ENCODE data around the gene CABLES2.

DNA sequence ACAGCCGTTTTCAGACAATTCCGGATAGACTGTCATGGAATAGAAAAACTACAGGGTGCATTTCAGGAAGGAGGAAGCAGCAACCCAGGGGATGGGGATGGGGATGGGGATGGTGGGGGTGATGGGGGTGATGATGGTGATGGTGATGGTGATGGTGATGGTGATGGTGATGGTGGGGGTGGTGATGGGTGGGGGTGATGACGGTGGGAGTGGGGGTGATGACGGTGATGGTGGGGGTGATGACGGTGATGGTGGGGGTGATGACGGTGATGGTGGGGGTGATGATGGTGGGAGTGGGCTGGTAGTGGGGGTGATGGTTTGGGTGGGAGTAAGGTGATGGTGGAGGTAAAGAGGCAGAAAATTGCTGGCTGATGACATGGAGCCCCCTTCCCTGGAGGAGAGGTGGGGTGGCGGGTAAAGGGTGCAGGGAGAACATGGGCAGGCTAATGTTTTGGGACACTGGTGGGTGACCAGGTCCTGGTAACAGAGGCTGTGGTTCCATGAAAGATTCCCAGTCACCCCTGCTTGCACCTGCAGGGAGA, 57.5 kb downstream of the CABLES2 start:
- TF ChIP-seq, protein P1, sequence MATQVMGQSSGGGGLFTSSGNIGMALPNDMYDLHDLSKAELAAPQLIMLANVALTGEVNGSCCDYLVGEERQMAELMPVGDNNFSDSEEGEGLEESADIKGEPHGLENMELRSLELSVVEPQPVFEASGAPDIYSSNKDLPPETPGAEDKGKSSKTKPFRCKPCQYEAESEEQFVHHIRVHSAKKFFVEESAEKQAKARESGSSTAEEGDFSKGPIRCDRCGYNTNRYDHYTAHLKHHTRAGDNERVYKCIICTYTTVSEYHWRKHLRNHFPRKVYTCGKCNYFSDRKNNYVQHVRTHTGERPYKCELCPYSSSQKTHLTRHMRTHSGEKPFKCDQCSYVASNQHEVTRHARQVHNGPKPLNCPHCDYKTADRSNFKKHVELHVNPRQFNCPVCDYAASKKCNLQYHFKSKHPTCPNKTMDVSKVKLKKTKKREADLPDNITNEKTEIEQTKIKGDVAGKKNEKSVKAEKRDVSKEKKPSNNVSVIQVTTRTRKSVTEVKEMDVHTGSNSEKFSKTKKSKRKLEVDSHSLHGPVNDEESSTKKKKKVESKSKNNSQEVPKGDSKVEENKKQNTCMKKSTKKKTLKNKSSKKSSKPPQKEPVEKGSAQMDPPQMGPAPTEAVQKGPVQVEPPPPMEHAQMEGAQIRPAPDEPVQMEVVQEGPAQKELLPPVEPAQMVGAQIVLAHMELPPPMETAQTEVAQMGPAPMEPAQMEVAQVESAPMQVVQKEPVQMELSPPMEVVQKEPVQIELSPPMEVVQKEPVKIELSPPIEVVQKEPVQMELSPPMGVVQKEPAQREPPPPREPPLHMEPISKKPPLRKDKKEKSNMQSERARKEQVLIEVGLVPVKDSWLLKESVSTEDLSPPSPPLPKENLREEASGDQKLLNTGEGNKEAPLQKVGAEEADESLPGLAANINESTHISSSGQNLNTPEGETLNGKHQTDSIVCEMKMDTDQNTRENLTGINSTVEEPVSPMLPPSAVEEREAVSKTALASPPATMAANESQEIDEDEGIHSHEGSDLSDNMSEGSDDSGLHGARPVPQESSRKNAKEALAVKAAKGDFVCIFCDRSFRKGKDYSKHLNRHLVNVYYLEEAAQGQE (IDR thresholded peaks at IDR 0.05) = no peak
- TF ChIP-seq, protein P2, sequence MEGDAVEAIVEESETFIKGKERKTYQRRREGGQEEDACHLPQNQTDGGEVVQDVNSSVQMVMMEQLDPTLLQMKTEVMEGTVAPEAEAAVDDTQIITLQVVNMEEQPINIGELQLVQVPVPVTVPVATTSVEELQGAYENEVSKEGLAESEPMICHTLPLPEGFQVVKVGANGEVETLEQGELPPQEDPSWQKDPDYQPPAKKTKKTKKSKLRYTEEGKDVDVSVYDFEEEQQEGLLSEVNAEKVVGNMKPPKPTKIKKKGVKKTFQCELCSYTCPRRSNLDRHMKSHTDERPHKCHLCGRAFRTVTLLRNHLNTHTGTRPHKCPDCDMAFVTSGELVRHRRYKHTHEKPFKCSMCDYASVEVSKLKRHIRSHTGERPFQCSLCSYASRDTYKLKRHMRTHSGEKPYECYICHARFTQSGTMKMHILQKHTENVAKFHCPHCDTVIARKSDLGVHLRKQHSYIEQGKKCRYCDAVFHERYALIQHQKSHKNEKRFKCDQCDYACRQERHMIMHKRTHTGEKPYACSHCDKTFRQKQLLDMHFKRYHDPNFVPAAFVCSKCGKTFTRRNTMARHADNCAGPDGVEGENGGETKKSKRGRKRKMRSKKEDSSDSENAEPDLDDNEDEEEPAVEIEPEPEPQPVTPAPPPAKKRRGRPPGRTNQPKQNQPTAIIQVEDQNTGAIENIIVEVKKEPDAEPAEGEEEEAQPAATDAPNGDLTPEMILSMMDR (IDR thresholded peaks at IDR 0.05; ENCODE audit: low read depth, low read length, missing input control) = no peak
- TF ChIP-seq RXRA (IDR thresholded peaks at IDR 0.05) (no peak), RAD21 (IDR thresholded peaks at IDR 0.05) (no peak), SP1 (IDR thresholded peaks at IDR 0.05) (no peak), TAF1 (conservative IDR thresholded peaks at IDR 0.05) (no peak), GABPA (IDR thresholded peaks at IDR 0.05 in 1 of 2, conservative IDR thresholded peaks at IDR 0.05 in 1 of 2) (no peak)
- TF ChIP-seq, protein P3, sequence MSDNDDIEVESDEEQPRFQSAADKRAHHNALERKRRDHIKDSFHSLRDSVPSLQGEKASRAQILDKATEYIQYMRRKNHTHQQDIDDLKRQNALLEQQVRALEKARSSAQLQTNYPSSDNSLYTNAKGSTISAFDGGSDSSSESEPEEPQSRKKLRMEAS (IDR thresholded peaks at IDR 0.05) = no peak
- TF ChIP-seq, protein P4, sequence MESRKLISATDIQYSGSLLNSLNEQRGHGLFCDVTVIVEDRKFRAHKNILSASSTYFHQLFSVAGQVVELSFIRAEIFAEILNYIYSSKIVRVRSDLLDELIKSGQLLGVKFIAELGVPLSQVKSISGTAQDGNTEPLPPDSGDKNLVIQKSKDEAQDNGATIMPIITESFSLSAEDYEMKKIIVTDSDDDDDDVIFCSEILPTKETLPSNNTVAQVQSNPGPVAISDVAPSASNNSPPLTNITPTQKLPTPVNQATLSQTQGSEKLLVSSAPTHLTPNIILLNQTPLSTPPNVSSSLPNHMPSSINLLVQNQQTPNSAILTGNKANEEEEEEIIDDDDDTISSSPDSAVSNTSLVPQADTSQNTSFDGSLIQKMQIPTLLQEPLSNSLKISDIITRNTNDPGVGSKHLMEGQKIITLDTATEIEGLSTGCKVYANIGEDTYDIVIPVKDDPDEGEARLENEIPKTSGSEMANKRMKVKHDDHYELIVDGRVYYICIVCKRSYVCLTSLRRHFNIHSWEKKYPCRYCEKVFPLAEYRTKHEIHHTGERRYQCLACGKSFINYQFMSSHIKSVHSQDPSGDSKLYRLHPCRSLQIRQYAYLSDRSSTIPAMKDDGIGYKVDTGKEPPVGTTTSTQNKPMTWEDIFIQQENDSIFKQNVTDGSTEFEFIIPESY (IDR thresholded peaks at IDR 0.05) = no peak

All from liver (tissue), 3 donors.